Right renal cortex interstitium (tissue), 3 donors: ENCODE results near the gene STAC. TPM values are rescaled to one million over a fixed set of nuclear protein-coding genes. Genes with fewer than 3 reads are reported as not detected.
"Not testable (repeated sequence)": the region's sequence is repeated elsewhere in the genome, so short reads cannot be mapped to it uniquely, and the experiment has no call there.

Experiments
- DNase-seq, 3 donors: peaks; one replicate each; pipeline ENCODE4 v3.0.0-alpha.2; 2013; ENCODE audit warnings: low read depth in 3 of 3, low spot score in 2 of 3
- polyA plus RNA-seq, 3 donors: library from polyadenylated mRNA; unstranded; fragments of 120-200 nt; gene quantifications; one replicate each; pipeline ENCODE4 v1.2.1, GENCODE V29; 2013; ENCODE audit not compliant: insufficient read length in 3 of 3

Gene STAC
- polyA plus RNA-seq, 3 donors: 6.6 to 13.9 (median 11.6) TPM

GRCh38 chr3:36562945-36563344 lies 182.6 kb downstream of the STAC start:
- no peak for DNase-seq

GRCh38 chr3:36575241-36575640 lies 194.9 kb downstream of the STAC start:
- no peak for DNase-seq

DNA sequence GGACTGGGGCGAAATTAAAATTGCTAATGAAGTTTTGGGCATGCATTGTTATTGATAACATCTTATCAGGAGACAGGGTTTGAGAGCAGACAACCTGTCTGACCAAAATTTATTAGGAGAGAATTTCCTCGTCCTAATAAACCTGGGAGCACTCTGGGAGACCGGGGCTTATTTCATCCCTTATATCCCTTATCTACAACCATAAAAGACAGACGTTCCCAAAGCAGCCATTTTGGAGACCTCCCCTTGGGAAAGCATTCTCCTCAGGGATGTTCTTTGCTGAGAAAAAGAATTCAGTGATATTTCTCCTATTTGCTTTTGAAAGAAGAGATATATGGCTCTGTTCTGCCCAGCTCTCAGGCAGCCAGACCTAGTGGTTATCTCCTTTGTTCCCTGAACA lies 198.1 kb downstream of the STAC start:
- not testable (repeated sequence) for DNase-seq

- no peak for DNase-seq
Measured at GRCh38 chr3:36579746-36580145, 199.4 kb downstream of the STAC start.

- no peak for DNase-seq
Measured at GRCh38 chr3:36580716-36581115, 200.4 kb downstream of the STAC start.

DNA sequence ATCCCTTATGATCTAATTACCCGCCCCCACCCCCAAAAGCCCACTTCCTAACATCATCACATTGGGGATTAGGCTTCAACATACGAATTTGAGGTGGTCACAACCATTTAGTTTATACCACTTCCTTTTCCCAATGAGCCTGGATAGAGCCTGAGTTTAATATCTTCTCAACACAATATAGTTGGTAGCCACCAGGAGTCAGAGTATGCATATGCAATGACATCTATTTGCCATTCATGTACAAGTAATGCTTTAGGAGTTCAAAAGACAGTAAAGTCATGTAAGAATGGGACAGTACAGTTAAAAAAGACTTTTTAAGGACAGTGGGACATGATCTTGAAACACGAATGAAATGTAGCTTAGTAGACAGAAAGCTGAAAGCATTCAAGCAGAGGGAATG lies 211.7 kb downstream of the STAC start:
- DNase-seq: no peak

DNA sequence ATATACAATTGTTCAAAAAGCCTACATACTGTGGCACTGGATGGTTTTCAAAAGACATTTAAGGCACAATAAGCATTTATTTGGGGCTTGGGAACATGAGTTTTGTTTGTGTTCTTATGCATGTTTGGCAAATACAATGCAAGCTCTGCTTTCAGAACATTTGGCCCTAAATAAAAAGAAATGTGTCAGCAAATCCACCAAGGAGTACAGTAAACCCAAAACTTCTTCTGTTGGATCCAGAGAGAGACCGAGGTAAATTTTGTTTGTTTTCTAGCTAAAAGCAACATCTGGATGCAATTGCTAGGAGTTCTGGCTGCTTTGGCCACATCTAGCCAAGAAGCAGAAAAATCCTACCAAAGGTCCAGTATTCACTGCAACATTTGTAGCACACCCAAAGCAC lies 215.2 kb downstream of the STAC start:
- DNase-seq: no peak

DNA sequence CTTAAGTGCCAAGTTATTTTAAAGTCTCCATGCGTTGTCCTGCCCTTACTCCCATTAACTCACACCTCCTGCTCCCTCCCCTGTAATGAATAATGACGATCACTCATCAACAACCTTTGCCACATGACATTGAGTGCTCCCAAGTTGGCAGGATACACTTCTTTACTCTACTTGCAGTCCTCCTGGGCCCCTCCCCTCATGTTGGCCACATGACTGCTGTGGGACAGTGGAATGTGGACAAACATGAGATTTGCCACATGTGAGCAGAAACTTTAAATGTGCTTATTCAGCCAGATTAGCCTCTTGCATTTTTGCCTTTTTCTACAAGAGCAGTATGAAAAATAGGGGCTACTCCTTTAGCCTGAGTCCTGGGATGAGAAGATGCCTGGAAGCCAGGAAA lies 216.1 kb downstream of the STAC start:
- no peak for DNase-seq

DNA sequence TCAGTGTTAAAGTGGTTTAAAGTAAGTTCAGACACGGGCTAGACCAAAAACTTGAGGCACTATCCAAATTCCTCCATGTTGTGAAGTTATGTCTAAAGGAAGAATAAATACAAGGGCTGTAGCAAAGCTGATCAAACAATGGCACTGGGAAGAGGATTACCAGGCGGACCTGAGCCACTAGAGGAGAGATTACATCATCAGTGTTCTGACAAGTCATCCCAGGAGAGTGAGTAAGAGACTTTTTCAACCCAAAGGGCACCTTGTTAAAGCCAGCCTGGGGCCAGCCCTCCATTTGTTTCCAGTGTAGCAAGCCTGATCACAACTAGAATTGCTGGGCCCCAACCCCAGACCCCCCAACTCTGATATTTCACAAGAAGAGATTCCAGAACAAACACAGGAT lies 217.1 kb downstream of the STAC start:
- DNase-seq: no peak
